CD4-positive, alpha-beta T cell treated with Interleukin-4 for 1 hour (primary cell): Measurements from ENCODE around the gene LAPTM5.

Source experiments
- DNase-seq, 2 donors: peaks; one replicate each; pipeline ENCODE4 v3.0.0-alpha.2; 2020 to 2022

Gene LAPTM5

DNA sequence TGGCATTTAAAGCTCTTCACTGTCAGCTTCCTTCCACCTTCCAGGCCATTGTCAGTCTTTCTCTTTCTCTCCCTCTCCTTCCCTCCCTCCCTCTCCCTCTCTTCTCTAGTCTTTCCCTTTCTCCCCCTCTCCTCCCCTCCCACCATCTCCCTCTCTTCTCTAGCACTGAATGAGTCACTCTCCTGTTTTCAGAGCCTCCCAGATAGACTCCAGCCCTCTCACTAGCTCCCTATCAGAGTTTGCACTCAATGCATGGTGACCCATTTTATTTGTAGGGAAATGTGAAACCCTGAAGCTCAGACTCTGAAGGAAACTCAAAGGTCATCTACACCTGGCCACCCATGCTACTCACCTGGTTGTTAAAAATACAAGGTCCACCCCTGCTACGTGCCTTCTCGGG lies 29.8 kb downstream of the LAPTM5 start:
- DNase-seq = no peak

- no peak for DNase-seq
Observed at GRCh38 chr1:30726773-30727684, 30.5 kb downstream of the LAPTM5 start.

DNA sequence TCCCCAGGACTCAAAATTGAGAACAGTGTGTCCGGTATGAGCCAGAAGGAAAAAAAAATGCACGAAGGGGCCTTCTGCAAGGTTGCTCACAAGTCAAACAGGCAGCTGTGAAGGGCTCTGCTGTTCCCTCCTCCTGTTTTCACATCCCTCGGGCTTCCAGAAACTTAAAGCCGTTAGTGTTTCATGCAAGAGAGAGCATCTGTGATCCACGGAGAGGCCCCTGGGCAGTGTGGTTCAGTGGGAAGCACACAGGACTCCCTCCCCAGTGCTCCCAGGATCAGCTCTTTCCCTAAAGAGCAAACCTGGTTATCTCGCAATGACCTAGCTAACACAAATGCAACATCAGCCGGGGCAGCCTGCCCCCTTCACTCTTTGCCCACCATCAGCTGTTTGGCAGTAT lies 31.3 kb downstream of the LAPTM5 start:
- no peak for DNase-seq

DNA sequence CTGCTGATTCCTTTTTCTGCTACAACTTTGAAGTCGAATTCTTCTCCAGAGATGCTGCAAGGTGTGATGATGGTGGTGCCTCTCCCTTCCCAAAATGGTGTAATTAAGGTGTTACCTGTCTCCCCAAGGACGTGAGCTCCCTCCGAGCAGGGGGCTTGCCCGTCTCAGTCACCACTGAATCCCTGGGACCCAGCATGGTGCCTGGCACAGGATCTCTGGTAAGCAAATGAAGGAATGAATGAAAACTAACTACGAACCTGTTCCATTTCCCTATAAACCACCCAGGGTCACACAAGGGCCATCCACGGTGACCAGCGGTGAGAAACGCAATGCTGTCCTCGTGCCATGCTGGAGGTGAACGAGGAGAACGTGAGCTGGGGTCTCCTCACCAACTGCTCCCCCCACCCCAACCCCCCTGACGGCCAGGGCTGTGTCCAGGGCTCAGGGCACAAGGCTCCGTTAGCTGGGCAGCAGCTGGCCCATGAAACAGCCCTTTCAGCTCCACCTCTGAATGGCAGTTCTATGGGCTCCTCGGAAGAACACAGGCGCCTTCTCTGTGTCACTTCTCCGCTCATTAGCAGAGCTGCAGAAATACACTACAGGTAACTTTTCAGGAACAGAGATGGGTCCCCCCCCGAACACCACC lies 32.0 kb downstream of the LAPTM5 start:
- DNase-seq = no peak

DNA sequence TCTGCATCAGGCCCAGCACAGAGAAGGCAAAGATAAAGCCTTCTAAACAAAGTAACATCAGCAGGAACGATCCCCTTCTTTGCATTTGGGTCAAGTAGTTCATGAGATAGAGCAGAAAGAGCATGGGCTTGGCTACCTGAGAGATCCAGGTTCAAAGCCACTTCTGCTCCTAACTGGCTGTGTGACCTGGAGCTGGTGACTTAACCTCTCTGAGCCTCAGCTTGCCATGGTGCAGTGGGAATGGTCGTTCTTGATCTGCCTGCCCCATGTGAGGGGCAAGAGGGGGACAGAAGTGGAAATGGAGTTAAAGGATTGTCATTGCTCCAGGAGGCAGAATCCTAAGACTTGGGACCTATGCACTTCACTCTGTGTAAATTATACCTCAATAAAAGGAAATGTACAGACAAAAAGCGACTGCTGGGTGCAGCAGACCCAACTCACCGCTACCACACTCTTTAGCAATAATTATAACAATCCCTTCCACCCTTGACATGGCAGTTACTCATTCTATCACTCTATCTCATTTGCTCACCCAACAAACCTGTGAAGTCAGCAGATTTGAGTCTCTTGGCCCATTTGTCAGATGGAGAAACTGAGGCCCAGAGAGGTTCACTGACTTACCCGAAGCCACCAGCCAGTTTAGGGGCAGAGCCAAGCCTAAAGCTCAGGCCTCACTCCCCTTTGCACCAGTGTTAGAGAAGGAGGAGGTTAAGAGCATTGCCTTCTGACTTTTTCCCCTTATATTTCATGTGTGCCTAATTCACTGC lies 32.7 kb downstream of the LAPTM5 start:
- no peak for DNase-seq

DNA sequence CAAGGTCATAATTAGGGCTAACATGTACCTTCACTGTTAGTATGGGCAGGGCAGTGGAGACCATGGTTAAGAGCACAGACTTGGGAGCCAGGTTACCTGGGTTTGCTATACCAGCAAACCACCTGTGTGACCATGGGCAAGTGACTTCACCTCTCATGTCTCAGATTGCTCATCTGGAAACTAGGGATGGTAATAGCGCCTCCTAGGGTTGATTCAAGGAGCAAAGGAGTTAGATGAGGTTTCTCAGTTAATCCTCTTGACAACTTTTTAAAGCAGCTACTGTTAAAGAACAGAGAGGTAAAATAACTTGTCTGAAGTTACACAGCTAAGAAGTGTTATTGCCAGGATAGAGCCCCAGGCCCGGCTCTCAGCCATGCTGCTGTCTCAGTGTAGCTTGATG lies 33.4 kb downstream of the LAPTM5 start:
- DNase-seq = no peak

DNA sequence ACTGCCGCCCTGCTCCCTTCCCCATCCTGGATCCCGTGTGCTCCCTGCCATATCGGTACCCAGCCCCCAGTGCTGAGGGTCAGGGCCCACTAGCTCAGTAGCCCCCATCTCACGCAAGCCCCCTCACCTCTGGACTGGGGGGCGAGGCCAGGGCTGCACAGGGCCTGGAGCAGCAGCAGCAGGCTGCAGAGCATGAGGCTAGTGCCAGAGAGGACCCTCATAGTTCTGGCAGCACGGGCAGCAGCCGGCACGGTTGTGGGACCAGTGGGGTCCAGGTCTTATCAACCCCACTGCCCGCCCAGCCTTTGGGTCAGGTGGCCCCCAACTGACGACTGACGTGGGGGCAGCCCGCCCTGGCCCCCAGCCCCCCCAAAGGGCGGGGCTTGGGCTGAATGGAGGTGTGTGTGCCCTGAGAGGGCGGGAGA lies 34.2 kb downstream of the LAPTM5 start, which contains the start of gene MATN1:
MATN1 (minus strand) TSS at position 255 of the 425 bp plus-strand sequence; CDS start at position 221, 34 bp downstream.
- no peak for DNase-seq

DNA sequence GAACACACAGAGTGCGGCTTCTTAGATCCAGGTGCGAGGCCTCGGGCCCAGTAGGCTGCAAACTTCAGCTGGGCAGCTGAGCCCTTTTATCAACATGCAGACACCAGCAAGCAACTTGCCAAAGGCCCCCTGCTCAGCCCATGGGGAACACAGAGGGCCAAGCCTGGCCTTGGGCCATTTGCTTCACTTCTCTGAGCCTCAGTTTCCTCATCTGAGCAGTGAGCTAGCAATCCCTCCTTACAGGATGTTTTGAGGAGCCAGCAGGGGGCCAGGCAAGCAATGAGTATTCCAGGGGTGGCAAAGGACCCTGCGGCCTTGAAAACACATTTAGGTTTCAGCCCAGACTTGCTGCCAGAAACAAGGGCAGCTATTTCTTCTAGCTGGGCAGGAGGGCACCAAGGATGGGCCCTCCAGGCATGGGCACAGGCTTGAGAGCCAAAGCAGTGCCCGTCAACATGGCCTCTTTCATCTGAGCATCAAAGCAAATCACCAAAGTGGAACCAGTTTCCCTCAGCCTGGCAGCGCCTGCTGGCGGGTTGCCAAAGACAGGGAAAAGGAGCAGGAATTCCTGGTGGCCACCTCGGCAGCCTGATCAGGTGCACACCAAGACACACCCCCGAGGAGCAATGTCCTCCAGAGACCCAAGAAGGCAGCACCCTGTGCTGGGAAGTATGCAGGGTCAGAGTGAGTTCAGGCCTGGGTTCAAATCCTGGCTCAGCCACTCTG lies 35.6 kb downstream of the LAPTM5 start:
- no peak for DNase-seq

DNA sequence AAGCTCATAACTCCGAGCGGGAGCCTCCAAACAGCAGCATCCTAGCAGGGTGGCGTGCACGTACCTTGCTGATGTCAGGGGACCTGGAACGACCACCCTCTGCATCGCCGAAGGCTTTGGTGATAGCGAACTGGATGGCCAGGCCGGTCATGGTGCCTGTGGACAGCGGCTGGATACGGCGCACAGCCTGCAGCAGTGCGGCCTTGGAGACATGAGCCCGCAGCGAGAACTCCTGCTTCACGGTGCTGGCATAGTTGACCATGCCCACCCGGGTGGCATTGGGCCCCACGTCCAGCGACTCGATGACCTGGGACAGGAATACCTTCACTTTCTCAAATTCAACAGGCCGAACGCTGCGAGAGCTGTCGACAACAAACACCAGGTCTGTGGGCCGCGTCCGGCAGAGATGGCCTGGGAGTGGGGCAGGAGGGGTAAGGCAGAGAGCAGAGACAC lies 36.2 kb downstream of the LAPTM5 start:
- no peak for DNase-seq

- no peak for DNase-seq
Observed at GRCh38 chr1:30720271-30721223, 37.0 kb downstream of the LAPTM5 start.

DNA sequence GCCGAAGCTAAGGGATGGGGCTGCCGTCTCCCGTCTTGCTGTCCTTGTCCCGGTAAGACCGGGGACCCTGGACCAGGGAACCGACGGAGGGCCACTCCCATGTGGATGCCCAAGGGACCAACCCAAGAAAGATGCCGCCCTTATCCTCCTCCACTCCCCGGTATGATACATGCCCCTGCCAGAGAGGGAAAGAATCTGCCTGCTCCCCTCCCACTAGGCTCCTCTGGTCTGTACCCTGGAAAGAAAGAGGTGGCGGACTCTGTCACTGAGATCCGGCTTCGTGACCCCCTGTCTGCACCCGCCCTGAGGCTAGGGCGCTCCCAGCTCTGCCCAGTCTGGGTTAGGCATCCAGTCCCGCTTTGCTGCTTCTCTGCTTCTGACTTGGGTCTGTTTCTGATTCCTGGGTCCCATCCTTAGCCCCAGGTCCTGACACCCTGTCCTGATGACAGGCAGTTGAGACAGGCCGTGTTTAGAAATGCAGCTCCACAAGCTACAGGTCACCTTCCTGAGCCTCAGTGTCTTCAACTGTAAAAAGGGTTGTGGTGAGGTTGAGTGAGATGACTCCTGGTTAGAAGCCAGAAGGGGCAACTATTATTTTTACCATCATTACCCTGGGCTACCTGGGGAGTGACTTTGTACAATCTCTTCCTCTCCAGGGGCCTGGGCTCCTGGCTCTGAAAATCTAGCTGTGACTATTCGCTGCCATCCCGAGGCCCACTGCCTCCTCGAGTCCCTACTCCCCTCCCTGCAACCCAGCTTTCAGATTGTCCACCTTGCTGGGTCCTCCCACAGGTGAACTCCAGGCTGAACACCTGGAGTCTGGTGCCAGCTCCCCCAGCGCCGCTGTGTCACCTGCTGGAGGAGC lies 37.9 kb downstream of the LAPTM5 start:
- DNase-seq = no peak

- peak; percentile 88 to 98 for DNase-seq
Observed at GRCh38 chr1:30718636-30719405, 38.8 kb downstream of the LAPTM5 start.

- DNase-seq = peak; percentile 99
Observed at GRCh38 chr1:30718091-30718635, 39.4 kb downstream of the LAPTM5 start.

- DNase-seq = no peak
Observed at GRCh38 chr1:30716646-30717045, 40.9 kb downstream of the LAPTM5 start.

GRCh38 chr1:30715886-30716285 lies 41.7 kb downstream of the LAPTM5 start:
- DNase-seq = no peak

DNA sequence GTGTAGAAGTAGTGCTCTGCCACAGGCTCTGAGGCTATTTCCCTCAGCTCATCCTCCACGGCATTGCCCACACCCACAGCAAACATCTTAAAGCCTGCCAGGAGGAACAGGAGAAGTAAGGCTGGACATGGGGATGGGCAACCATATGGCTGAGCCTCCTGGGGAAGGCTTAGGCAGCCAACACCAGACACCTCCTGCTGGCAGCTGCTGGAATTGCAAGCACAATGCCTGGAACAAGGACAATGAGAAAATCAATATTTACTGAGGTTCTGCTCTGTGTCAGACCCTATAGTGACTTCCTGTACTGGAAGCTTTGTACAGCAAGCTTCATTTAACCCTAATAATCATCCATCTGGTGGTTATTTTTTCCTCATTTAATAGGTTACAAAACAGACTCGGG lies 42.4 kb downstream of the LAPTM5 start:
- DNase-seq = no peak

- no peak for DNase-seq
Observed at GRCh38 chr1:30714536-30715090, 43.0 kb downstream of the LAPTM5 start.

GRCh38 chr1:30714025-30714424 lies 43.5 kb downstream of the LAPTM5 start:
- no peak for DNase-seq

GRCh38 chr1:30713311-30713710 lies 44.3 kb downstream of the LAPTM5 start:
- DNase-seq = no peak
